ENCODE data around the gene ZNF777. TPM values are rescaled to one million over a fixed set of nuclear protein-coding genes. Genes with fewer than 3 reads are reported as not detected.

Gene ZNF777
- total RNA-seq, 1 donor, result 6.0 TPM

- no peak overlapping the region for H3K4me3 ChIP-seq (ENCODE audit: low read depth, low read length)
- DNase-seq (ENCODE audit: low read depth), result peak; percentile 41
- peak; percentile 24 for TF ChIP-seq CTCF (IDR thresholded peaks at IDR 0.05; ENCODE audit: insufficient read depth, low read depth, low read length)
Observed at GRCh38 chr7:149468208-149468607, 7.3 kb upstream of the ZNF777 start.

- no peak for TF ChIP-seq CTCF (IDR thresholded peaks at IDR 0.05; ENCODE audit: insufficient read depth, low read depth, low read length)
- DNase-seq (ENCODE audit: low read depth), result no peak
- no peak overlapping the region for H3K4me3 ChIP-seq (ENCODE audit: low read depth, low read length)
Observed at GRCh38 chr7:149467321-149467859, 6.5 kb upstream of the ZNF777 start.

GRCh38 chr7:149466364-149466763, 5.5 kb upstream of the ZNF777 start:
- H3K4me3 ChIP-seq (ENCODE audit: low read depth, low read length), result no peak overlapping the region
- no peak for DNase-seq (ENCODE audit: low read depth)
- no peak for TF ChIP-seq CTCF (IDR thresholded peaks at IDR 0.05; ENCODE audit: insufficient read depth, low read depth, low read length)

- no peak overlapping the region for H3K4me3 ChIP-seq (ENCODE audit: low read depth, low read length)
- no peak for DNase-seq (ENCODE audit: low read depth)
- TF ChIP-seq CTCF (IDR thresholded peaks at IDR 0.05; ENCODE audit: insufficient read depth, low read depth, low read length), result no peak
Observed at GRCh38 chr7:149463500-149464161, 2.8 kb upstream of the ZNF777 start.

GRCh38 chr7:149462101-149462520, 1.2 kb upstream of the ZNF777 start:
- no peak overlapping the region for H3K4me3 ChIP-seq (ENCODE audit: low read depth, low read length)
- DNase-seq (ENCODE audit: low read depth), result no peak
- no peak for TF ChIP-seq CTCF (IDR thresholded peaks at IDR 0.05; ENCODE audit: insufficient read depth, low read depth, low read length)

GRCh38 chr7:149459540-149460452, 1.1 kb downstream of the ZNF777 start:
- no peak for TF ChIP-seq CTCF (IDR thresholded peaks at IDR 0.05; ENCODE audit: insufficient read depth, low read depth, low read length)
- peak overlapping the region; percentile 76 for H3K4me3 ChIP-seq (ENCODE audit: low read depth, low read length)
- DNase-seq (ENCODE audit: low read depth), result no peak
